Measurements from ENCODE around the gene RRP9. TPM values are rescaled to one million over a fixed set of nuclear protein-coding genes. Genes with fewer than 3 reads are reported as not detected.

Gene RRP9
- total RNA-seq, 1 experiment from 2014 or later, result 49.9 TPM

DNA sequence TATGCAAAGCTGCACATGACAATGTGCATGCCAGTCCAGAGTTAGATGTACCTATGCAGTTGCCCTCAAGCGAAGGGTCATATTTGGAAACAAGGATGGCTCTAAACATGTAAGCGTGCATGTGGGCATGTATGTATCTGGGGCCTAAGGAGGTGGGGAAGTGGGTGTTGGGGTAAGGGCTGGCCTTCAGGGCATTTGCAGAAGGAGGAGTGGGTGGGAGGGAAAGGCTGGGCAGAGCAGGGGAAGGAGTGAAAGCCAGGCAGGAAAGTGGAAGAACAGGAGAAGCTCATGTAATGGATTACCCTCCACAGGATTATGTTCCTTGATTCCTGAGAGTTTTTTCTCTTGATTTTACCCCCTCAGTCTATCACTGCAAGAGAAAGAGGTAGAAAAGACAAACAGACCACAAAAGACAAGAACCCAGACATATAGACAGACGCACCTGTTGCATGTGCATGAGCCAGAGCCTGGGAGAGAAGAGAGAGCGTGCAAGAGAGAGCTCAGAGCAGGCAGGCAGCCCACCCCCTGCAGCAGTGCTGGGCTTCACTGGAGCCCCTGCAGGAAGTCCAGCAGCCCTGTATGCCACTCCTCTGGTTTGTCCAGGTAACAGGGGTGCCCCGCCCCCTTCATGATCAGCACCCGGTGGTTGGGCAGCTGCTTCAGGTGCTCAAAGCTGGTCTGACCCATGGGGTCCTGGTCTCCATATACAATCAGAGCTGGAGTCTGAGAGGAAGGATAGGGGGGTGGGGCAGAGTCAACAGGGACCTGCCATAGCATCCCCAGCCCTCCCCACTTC lies 27.4 kb upstream of the RRP9 start:
- no peaks in the 10 kb centered on the region for H3K36me3 Mint-ChIP-seq
- ChIA-PET CTCF (interaction anchor here (0.6 to 6.3 kb wide), 11 partner anchors 12 to 262 kb away, joined by 3 to 43 read pairs (median 3); partner anchors contain the start of genes ACY1, GPR62, PARP3 and RRP9), POLR2A (interaction anchor here (0.6 to 3.7 kb wide), 12 partner anchors 8 to 277 kb away, joined by 3 to 23 read pairs (median 4); partner anchors contain the start of genes ACY1, GPR62, PARP3 and POC1A)
- DNase-seq (ENCODE audit: low spot score), result peak; percentile 55
- H3K4me1 Mint-ChIP-seq, result peaks cover 50% of the 10 kb centered on the region
- H3K4me3 Mint-ChIP-seq, result peak overlapping the region; percentile 81
- ATAC-seq, result peak; percentile 3; the same call in 1 of the 2 replicates
- H3K27me3 Mint-ChIP-seq (ENCODE audit: low read depth), result peaks cover 22% of the 10 kb centered on the region
- H3K9me3 Mint-ChIP-seq, result no peaks in the 10 kb centered on the region
- H3K27ac Mint-ChIP-seq, result peak overlapping the region; percentile 56
- TF ChIP-seq ZNF121 (CRISPR knock-in tag; IDR thresholded peaks at IDR 0.05), result no peak
- TF ChIP-seq FOXK1 (CRISPR knock-in tag; IDR thresholded peaks at IDR 0.05), result no peak
- TF ChIP-seq, protein P1, sequence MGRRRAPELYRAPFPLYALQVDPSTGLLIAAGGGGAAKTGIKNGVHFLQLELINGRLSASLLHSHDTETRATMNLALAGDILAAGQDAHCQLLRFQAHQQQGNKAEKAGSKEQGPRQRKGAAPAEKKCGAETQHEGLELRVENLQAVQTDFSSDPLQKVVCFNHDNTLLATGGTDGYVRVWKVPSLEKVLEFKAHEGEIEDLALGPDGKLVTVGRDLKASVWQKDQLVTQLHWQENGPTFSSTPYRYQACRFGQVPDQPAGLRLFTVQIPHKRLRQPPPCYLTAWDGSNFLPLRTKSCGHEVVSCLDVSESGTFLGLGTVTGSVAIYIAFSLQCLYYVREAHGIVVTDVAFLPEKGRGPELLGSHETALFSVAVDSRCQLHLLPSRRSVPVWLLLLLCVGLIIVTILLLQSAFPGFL (CRISPR knock-in tag; IDR thresholded peaks at IDR 0.05; ENCODE audit: borderline replicate concordance), result no peak
- no peak for TF ChIP-seq FOXP1 (CRISPR knock-in tag; IDR thresholded peaks at IDR 0.05; ENCODE audit: borderline replicate concordance)
- TF ChIP-seq, protein P2, sequence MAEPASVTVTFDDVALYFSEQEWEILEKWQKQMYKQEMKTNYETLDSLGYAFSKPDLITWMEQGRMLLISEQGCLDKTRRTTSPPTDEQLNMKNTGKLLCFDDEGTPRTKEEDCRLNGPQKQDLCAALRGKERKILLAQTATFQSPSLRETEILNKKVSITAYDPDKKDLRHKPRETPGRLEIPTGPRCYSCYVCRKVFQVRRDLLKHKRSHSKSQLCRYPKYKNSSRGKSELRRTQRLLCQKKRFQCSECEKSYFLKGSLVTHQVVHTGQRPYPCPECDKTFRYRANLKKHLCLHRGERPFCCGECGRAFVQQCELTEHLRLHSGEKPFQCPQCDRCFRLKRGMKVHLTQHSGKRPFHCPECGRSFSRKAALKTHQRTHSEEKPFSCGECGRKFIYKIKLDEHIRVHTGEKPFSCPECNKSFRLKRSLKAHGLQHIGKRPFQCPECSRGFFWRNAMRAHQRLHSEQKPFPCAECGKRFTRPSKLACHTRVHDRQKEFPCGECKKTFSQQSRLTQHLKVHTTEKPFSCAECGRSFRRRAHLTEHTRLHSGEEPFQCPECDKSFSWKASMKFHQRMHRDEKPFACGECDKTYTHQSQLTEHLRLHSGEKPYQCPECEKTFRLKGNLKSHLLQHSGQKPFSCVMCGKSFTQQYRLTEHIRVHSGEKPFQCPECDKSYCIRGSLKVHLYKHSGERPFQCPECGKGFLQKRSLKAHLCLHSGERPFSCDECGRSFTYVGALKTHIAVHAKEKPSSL (CRISPR knock-in tag; conservative IDR thresholded peaks at IDR 0.05), result no peak
- no peak for TF ChIP-seq CREB1 (CRISPR knock-in tag; IDR thresholded peaks at IDR 0.05)
- TF ChIP-seq, protein P3, sequence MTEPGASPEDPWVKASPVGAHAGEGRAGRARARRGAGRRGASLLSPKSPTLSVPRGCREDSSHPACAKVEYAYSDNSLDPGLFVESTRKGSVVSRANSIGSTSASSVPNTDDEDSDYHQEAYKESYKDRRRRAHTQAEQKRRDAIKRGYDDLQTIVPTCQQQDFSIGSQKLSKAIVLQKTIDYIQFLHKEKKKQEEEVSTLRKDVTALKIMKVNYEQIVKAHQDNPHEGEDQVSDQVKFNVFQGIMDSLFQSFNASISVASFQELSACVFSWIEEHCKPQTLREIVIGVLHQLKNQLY (CRISPR knock-in tag; IDR thresholded peaks at IDR 0.05), result no peak
- TF ChIP-seq, protein P4, sequence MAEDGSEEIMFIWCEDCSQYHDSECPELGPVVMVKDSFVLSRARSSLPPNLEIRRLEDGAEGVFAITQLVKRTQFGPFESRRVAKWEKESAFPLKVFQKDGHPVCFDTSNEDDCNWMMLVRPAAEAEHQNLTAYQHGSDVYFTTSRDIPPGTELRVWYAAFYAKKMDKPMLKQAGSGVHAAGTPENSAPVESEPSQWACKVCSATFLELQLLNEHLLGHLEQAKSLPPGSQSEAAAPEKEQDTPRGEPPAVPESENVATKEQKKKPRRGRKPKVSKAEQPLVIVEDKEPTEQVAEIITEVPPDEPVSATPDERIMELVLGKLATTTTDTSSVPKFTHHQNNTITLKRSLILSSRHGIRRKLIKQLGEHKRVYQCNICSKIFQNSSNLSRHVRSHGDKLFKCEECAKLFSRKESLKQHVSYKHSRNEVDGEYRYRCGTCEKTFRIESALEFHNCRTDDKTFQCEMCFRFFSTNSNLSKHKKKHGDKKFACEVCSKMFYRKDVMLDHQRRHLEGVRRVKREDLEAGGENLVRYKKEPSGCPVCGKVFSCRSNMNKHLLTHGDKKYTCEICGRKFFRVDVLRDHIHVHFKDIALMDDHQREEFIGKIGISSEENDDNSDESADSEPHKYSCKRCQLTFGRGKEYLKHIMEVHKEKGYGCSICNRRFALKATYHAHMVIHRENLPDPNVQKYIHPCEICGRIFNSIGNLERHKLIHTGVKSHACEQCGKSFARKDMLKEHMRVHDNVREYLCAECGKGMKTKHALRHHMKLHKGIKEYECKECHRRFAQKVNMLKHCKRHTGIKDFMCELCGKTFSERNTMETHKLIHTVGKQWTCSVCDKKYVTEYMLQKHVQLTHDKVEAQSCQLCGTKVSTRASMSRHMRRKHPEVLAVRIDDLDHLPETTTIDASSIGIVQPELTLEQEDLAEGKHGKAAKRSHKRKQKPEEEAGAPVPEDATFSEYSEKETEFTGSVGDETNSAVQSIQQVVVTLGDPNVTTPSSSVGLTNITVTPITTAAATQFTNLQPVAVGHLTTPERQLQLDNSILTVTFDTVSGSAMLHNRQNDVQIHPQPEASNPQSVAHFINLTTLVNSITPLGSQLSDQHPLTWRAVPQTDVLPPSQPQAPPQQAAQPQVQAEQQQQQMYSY (CRISPR knock-in tag; IDR thresholded peaks at IDR 0.05), result 0 out of 2 replicates have a peak, but pooled peaks have one; percentile 17

DNA sequence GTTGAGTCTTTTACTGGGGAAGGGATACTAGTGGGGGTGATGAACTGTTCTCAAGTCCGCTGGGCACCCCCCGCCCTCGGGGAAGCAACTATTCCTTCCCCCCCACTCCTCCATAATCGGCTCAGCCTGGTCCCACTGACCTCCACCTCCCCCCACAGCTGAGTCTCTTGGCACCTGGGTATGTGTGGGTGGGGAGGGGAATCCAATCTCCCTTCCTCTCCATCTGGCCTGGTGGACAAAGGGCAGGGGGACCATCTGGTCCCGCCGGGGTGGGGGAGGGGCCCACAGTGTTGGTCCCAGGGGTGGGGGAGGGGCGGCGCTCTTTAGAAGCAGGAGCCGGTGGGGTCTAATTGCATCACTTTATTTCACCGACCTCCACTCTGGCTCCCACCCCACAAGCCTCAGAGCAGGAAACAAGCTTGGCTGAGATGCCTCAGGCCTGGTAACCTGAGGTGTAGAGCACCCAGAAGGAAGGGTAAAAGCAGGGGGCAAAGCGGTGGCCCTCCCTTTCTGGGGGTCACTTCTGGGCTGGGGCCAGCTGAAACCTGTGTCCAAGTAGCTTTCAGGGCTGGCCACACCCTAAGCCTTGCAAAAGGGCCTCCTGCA lies 26.6 kb upstream of the RRP9 start:
- peak; percentile 28 for ATAC-seq
- no peaks in the 10 kb centered on the region for H3K36me3 Mint-ChIP-seq
- no peak for TF ChIP-seq TP53 (CRISPR knock-in tag; IDR thresholded peaks at IDR 0.05)
- TF ChIP-seq, protein P5, sequence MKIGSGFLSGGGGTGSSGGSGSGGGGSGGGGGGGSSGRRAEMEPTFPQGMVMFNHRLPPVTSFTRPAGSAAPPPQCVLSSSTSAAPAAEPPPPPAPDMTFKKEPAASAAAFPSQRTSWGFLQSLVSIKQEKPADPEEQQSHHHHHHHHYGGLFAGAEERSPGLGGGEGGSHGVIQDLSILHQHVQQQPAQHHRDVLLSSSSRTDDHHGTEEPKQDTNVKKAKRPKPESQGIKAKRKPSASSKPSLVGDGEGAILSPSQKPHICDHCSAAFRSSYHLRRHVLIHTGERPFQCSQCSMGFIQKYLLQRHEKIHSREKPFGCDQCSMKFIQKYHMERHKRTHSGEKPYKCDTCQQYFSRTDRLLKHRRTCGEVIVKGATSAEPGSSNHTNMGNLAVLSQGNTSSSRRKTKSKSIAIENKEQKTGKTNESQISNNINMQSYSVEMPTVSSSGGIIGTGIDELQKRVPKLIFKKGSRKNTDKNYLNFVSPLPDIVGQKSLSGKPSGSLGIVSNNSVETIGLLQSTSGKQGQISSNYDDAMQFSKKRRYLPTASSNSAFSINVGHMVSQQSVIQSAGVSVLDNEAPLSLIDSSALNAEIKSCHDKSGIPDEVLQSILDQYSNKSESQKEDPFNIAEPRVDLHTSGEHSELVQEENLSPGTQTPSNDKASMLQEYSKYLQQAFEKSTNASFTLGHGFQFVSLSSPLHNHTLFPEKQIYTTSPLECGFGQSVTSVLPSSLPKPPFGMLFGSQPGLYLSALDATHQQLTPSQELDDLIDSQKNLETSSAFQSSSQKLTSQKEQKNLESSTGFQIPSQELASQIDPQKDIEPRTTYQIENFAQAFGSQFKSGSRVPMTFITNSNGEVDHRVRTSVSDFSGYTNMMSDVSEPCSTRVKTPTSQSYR (CRISPR knock-in tag; IDR thresholded peaks at IDR 0.05), result peak; percentile 90
- H3K27me3 Mint-ChIP-seq (ENCODE audit: low read depth), result peaks cover 18% of the 10 kb centered on the region; the same call in 1 of the 2 replicates
- ChIA-PET POLR2A (interaction anchor here (0.7 to 3.7 kb wide), 9 partner anchors 11 to 1614 kb away, joined by 3 to 23 read pairs (median 5); partner anchors contain the start of genes ACY1, GPR62, PARP3 and POC1A), CTCF (interaction anchor here (0.6 to 6.3 kb wide), 6 partner anchors 14 to 149 kb away, joined by 3 to 43 read pairs (median 10); partner anchors contain the start of genes ACY1, PARP3 and RRP9)
- peak overlapping the region; percentile 56 for H3K27ac Mint-ChIP-seq
- peak overlapping the region; percentile 81 for H3K4me3 Mint-ChIP-seq
- peak; percentile 69 for DNase-seq (ENCODE audit: low spot score)
- H3K9me3 Mint-ChIP-seq, result no peaks in the 10 kb centered on the region
- peaks cover 49% of the 10 kb centered on the region for H3K4me1 Mint-ChIP-seq

Measured in WTC11 (cell line).